Testis (tissue), 2 donors: Measurements from ENCODE around the gene OR5A1.

Experiments
- CTCF ChIP-seq, 3 experiments: fragments of 450-650 bp in 2 of 3; fragments of 200-600 bp in 1 of 3; sonication (generic) in 1 of 3; IDR thresholded peaks; one replicate each; pipeline ENCODE4 v1.5.1; 2016 to 2019; ENCODE audit warnings: antibody characterized with exemption in 3 of 3, mild to moderate bottlenecking in 2 of 3, moderate library complexity in 1 of 3
- POLR2A ChIP-seq: fragments of 450-650 bp; IDR thresholded peaks from one replicate; pipeline ENCODE4 v1.6.1; 2017; ENCODE audit warnings: antibody characterized with exemption, mild to moderate bottlenecking, moderate library complexity

- TF ChIP-seq POLR2A (no peak), CTCF (IDR thresholded peaks at IDR 0.05) (no peak)
Observed at GRCh38 chr11:59479906-59480305, 43.6 kb downstream of the OR5A1 start.
